AML-193 (cell line): ENCODE results near the gene CSPG4.
"Not testable (repeated sequence)": the region's sequence is repeated elsewhere in the genome, so short reads cannot be mapped to it uniquely, and the experiment has no call there.

ENCODE experiments used
- DNase-seq, 2 experiments: peaks; one replicate each; lab custom pipeline; 2025; lab: John Stamatoyannopoulos, UW

The CSPG4 gene

GRCh38 chr15:75738014-75738646, 25.5 kb upstream of the CSPG4 start:
- DNase-seq: no peak

DNA sequence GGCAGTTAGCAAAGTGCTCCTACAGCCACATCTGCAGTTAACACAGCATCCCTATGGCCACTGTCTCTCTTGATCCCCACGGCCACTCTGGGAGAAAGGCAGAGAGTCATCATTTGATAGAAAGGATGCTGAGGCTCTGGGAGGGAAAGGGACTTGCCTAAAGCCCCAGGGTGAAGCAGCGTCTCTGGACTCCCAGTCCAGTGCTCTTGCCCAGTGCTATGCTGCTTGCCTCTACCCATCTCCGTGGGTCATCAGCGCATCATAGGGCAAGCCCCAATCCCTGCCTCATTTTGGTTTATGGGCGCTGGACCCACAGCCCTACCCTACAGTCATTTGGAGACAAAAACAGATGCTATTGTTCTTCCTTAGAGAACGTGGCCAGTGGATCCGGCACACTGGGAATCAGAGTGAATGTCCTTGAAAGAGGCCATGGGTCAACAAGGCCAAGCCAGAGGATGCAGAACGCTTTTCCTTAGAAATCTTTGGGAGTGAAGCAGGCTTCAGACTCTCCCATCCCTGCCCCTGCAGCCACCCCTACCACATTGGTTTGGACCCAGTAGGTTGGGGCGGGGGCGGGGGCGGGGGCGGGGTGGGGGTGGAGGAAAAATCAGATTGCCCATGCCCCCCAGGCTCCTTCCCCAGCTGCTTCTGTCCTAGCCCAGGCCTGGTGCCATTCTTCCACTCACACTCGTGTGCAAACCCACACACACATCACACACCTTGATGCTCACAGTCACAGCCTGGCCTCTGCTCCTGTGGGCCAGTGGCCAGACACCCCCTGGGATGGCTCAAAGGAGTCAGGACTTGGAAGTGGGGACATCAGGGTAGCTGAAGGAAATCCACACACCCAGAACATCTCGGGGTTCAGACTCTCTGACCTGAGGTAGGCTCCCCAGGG, 24.7 kb upstream of the CSPG4 start:
- DNase-seq: not testable (repeated sequence)

DNA sequence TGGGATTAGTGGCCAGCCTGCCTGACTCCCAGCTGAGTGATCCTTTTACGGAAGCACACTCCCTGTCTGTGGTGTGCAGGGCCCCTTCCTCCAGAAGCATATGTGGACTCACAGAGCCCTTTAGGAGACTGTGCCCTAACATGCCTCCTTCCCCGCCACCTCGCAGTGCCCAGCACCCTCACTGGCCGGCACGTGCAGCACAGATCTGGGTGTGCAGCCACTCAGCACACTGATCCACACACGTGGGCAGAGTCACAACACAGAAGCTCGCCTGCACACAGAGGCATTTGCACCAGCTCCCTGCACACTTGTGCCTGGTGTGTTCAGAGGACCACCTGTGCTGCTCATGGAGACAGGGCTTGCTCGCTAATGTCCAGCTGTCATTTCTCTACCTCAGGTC, 23.6 kb upstream of the CSPG4 start:
- DNase-seq: no peak

DNA sequence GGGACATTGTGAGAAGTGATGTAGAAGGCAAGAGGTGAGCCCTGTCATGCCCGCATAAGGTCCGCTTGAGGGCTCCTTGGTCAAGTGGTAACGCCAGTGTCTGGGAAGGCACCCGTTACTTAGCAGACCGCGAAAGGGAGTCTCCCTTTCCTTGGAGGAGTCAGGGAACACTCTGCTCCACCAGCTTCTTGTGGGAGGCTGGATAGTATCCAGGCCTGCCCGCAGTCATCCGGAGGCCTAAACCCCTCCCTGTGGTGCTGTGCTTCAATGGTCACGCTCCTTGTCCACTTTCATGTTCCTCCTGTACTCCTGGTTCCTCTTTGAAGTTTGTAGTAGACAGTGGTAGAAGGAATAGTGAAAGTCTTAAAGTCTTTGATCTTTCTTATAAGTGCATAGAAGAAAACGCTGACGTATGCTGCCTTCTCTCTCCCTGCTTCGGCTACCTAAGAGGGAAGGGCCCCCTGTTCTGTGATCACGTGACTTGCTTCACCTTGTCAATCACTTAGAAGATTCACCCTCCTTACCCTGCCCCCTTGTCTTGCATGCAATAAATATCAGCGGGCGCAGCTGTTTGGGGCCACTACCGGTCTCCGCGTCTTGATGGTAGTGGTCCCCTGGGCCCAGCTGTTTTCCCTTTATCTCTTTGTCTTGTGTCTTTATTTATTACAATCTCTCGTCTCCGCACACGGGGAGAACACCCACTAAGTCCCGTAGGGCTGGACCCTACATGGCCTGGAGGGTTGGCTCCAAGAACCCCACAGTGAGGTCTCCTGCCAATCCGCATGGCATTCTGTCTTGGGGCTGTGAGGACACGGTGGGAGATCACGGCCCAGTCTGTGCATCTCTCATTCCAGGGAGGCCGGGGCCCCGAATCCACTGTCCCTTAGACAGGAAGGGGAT, 22.5 kb upstream of the CSPG4 start:
- DNase-seq: not testable (repeated sequence)

- no peak for DNase-seq
These were observed 21.4 kb upstream of the CSPG4 start for GRCh38 chr15:75733761-75734651.

GRCh38 chr15:75732809-75733451, 20.3 kb upstream of the CSPG4 start:
- peak; percentile 35 to 56 for DNase-seq

DNA sequence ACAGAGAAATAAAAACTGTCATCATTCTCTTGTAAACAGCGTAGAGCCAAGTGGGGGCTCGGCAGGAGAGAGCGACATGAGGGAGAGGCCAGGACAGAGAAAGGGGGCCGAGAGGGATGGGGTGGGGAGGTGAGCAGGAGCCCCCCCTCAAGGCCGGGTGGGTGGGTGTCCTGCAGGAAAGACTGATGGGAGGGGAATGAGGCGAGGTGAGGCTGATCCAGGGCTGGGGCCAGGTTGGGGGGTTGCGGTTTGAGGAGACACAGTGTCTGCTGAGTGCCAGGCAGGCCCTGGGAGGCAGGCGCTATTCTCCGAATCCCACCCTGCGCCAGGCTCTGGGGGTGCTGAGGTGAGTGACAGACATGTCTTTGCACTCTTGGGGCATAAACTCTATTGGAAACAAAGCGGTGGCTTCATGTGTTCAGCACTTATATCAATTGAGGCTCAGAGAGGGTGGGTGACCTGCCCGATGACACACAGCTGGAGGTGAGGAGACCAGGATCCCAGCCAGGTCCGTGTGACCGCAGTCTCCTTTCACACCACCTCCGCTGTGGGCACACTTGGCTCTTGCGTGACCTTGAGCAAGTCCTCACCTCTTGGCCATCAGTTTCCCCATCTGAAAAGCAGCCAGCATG, 19.6 kb upstream of the CSPG4 start:
- DNase-seq: no peak

- no peak for DNase-seq
These were observed 18.9 kb upstream of the CSPG4 start for GRCh38 chr15:75731248-75732151.

GRCh38 chr15:75730376-75731247, 18.0 kb upstream of the CSPG4 start:
- not testable (repeated sequence) for DNase-seq

- no peak for DNase-seq
These were observed 16.9 kb upstream of the CSPG4 start for GRCh38 chr15:75729326-75730069.

DNA sequence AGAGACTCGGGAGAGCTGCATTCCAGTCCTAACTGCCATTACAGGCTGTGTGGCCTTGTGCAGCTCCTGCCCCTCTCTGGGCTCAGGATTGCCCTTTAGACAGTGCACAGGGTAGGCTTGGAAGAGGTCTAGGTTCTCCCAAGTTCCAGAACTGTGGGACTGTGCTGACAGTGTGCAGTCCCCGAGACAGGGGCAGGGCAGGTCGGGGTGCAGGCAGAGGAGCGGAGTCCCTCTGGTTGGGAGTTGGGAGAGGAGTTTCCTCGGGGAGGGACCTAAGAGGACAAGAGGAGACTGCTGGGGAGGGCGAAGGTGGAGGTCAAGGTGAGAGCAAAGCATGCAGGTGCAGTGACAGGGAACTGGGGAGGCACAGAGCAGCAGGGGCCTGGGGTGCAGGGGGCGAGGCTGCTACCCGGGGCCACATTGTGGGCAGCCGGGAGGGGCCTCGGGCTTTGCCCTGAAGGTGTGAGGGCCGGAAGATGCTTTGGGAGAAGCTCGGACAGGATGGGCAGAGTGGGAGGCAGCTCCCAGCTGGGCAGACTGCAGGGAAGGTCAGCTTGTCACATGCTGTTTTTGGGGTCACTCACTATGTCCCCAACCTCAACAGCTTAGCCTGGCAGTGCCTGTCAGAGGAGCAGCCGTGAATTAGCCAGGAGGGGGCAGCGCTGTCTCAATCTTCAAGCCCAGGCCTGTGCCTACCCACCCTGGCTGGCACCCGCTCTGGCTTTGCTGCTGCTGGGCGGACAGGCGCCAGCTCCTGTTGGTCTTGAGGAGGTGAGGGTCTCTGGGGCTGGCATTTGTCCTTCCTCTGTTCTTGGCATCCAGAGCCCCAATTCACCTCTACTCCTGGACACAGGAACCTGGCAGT, 15.4 kb upstream of the CSPG4 start:
- peak; percentile 43 to 53 for DNase-seq

GRCh38 chr15:75727031-75727531, 14.4 kb upstream of the CSPG4 start:
- no peak for DNase-seq

DNA sequence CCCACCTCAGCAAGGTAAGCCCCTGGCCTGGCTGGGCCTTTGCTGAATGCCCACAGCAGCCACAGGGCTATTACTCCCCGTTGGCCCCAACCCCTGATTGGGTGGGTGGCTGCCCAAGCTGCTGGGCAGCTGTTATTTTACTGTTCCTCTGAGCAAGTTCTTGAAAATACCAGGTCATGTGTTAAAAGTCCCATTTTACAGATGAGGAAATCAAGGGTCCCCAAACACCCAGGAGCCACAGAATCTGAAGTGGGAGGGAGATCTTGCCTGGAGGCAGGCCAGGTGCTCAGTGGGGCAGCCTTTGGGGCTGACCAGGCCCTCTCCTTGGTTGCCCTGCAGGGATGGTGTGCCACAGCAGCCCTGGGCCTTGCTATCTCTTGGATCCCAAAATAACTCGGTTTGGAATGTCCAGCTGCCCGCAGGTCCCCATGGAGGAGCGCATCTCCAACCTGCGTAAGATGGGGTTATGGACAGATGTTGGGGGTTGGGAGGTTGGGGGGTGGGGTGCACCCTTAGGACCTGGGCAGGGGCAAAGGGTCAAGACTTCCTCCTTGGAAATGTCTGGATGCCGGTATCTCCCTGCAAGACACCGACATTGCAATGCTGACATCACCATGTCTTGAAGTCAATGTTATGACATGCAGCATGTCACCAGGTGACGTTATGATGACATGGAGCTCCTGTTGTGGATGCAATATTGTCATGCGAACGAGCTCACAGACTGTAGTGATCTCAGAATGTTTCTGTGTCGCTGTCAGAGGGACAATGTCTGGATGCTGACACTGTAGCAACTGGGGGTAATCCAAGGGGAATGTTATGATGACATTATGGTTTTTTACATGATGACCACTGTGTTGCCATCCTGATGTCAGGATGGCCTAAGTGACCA, 13.3 kb upstream of the CSPG4 start:
- DNase-seq: no peak

DNA sequence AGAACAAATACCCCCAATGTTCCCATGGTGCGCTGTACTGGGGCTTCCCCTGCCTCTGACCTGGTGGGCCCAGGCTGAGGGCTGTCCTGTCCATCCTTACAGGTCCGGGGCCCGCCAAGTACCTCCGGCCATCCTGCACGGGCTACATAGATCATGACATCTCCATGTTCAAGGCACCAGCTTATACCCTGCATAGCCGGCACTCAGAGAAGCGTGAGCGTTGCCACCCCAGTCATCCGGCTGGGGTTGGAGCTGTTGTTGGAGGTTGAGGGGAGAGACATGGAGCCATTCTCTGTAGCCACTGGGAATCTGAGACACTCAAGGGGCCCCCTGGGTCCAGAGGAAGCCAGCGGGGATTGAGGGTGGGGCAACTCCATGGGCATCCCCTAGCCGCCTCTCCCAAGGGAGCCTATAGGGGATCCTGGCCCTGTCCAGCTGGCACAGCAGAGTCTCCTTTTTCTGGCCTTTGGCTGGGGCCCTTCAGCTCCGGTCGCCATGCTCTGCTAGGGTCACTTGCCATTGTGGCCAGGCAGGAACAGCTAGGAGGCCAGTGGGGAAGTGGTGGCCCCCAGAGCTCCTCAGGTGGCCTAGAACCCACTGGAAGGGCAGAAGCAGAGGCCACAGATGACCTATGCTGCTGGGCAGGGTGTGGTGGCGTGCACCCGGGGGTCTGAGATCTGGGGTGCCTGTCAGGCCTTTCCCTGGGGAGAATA, 12.5 kb upstream of the CSPG4 start:
- no peak for DNase-seq
